Lower leg skin (tissue), 3 donors: ENCODE data around the gene ZFPM1.

Experiments used
- POLR2A ChIP-seq, 2 donors: fragments of 450-650 bp; IDR thresholded peaks; one replicate each; pipeline ENCODE4 v1.6.1; 2016 to 2017; ENCODE audit warnings: antibody characterized with exemption in 2 of 2, mild to moderate bottlenecking in 1 of 2, moderate library complexity in 1 of 2
- TF ChIP-seq, protein P1 (sequence below), 3 donors: fragments of 450-650 bp; IDR thresholded peaks; one replicate each; pipeline ENCODE4 v1.5.1; 2016; ENCODE audit warnings: antibody characterized with exemption in 3 of 3, mild to moderate bottlenecking in 3 of 3, moderate library complexity in 2 of 3

DNA sequence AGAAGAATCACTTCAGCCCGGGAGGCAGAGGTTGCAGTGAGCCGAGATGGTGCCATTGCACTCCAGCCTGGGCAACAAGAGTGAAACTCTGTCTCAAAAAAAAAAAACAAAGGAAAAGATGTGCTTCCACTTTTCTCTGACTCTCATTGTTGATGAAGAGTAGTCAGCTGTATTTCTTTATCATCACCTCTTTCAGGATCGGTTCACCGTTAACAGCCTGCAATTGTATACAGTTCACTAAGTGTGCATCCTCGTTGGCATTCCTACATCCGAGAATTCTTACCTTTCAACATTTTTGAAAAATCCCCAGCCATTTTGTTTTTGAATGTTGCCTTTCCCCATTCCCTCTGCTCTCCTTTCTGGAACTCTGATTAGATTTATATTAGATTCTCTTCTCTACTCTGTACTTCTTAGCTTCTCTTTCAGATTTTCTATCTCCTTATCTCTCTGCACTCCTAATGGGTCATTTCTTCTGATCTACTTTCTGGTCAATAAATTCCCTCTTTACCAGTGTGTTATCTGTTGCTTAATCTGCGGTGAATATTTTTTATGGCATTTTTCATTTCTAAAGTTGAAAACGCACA, 90.2 kb downstream of the ZFPM1 start:
- no peak for TF ChIP-seq POLR2A (IDR thresholded peaks at IDR 0.05)
- TF ChIP-seq, protein P1, sequence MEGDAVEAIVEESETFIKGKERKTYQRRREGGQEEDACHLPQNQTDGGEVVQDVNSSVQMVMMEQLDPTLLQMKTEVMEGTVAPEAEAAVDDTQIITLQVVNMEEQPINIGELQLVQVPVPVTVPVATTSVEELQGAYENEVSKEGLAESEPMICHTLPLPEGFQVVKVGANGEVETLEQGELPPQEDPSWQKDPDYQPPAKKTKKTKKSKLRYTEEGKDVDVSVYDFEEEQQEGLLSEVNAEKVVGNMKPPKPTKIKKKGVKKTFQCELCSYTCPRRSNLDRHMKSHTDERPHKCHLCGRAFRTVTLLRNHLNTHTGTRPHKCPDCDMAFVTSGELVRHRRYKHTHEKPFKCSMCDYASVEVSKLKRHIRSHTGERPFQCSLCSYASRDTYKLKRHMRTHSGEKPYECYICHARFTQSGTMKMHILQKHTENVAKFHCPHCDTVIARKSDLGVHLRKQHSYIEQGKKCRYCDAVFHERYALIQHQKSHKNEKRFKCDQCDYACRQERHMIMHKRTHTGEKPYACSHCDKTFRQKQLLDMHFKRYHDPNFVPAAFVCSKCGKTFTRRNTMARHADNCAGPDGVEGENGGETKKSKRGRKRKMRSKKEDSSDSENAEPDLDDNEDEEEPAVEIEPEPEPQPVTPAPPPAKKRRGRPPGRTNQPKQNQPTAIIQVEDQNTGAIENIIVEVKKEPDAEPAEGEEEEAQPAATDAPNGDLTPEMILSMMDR (IDR thresholded peaks at IDR 0.05), result no peak
